RWPE2 (cell line): ENCODE results near the gene TNNT1.

Experiments used
- ATAC-seq: fragments of 200-7000 bp; cut with Tn5 transposase; 3 replicates; pipeline ENCODE4 v1.9.1; 2021; ENCODE audit warnings: low read depth
- DNase-seq: peaks from one replicate; pipeline ENCODE4 v3.0.0-alpha.2; 2020; ENCODE audit warnings: low spot score
- H3K27ac ChIP-seq: fragments of 450-650 bp; 2 replicates; pipeline ENCODE4 v1.5.1; 2017; ENCODE audit warnings: mild to moderate bottlenecking; ENCODE audit not compliant: poor library complexity, severe bottlenecking
- H3K27me3 ChIP-seq: fragments of 250-450 bp; sonication (Bioruptor Pico); 2 replicates; pipeline ENCODE4 v1.5.1; 2021; ENCODE audit warnings: mild to moderate bottlenecking, moderate library complexity; ENCODE audit not compliant: insufficient read depth, poor library complexity, severe bottlenecking
- H3K36me3 ChIP-seq: fragments of 250-450 bp; sonication (Bioruptor Pico); 2 replicates; pipeline ENCODE4 v1.5.1; 2020; ENCODE audit warnings: low read depth, mild to moderate bottlenecking, moderate library complexity
- H3K4me1 ChIP-seq: fragments of 250-450 bp; sonication (Bioruptor Pico); 2 replicates; pipeline ENCODE4 v1.5.1; 2021; ENCODE audit warnings: mild to moderate bottlenecking, moderate library complexity; ENCODE audit not compliant: insufficient read depth, poor library complexity, severe bottlenecking
- H3K4me3 ChIP-seq: fragments of 250-450 bp; sonication (Bioruptor Pico); 2 replicates; pipeline ENCODE4 v1.5.1; 2021; ENCODE audit warnings: mild to moderate bottlenecking, moderate library complexity; ENCODE audit not compliant: severe bottlenecking
- H3K9me3 ChIP-seq: fragments of 250-450 bp; sonication (Bioruptor Pico); 2 replicates; pipeline ENCODE4 v1.5.1; 2021; ENCODE audit warnings: mild to moderate bottlenecking, moderate library complexity; ENCODE audit not compliant: severe bottlenecking
- TF ChIP-seq, protein P1 (sequence below): fragments of 450-650 bp; IDR thresholded peaks from one replicate; pipeline ENCODE4 v1.5.1; 2017; ENCODE audit warnings: mild to moderate bottlenecking, moderate library complexity; ENCODE audit not compliant: poor library complexity, severe bottlenecking

TNNT1 gene

DNA sequence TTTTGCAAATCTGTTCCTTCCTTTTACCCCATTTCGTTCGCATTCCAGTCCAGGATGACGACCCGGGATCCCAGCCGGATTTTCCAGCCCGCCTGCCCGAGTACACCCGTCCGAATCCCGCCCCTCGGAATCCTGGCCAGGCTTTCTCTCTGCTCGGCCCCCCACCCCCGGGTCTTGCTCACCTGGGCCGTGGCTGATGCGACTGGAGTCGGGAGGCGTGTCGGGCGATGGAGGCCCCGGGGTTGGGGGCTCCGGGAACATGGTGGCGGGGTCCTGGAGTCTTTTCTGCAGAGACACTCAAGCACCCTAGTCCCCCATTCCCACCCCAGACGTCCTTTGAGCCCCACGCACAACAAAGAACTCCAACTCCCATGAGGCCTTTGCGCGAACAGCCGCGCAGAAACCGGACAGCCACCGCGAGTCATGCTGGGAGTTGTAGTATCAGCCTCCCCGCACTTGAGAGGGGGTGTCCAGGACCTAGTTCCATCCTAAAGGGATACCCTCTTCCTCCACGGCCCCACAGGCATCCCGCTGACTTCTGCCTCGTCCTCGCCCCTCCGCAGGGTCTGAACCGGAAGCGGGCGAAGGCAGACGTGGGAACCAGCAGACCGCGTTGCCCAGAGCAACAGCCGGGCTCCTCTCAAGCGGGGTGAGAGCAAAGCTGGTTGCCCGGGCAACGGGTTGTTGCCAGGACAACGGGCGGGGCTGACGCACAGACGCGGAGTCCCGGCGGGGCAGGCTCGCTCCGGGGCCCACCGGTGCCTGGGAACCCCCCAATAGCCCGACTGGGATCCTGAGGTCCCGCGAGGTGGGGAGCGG, 30.0 kb upstream of the TNNT1 start:
- Histone ChIP-seq H3K9me3 (no peaks in the 10 kb centered on the region), H3K27ac (no peak overlapping the region), H3K4me1 (no peaks in the 10 kb centered on the region), H3K27me3 (peaks cover 3% of the 10 kb centered on the region), H3K36me3 (no peaks in the 10 kb centered on the region), H3K4me3 (no peak overlapping the region)
- TF ChIP-seq, protein P1, sequence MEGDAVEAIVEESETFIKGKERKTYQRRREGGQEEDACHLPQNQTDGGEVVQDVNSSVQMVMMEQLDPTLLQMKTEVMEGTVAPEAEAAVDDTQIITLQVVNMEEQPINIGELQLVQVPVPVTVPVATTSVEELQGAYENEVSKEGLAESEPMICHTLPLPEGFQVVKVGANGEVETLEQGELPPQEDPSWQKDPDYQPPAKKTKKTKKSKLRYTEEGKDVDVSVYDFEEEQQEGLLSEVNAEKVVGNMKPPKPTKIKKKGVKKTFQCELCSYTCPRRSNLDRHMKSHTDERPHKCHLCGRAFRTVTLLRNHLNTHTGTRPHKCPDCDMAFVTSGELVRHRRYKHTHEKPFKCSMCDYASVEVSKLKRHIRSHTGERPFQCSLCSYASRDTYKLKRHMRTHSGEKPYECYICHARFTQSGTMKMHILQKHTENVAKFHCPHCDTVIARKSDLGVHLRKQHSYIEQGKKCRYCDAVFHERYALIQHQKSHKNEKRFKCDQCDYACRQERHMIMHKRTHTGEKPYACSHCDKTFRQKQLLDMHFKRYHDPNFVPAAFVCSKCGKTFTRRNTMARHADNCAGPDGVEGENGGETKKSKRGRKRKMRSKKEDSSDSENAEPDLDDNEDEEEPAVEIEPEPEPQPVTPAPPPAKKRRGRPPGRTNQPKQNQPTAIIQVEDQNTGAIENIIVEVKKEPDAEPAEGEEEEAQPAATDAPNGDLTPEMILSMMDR = no peak
- DNase-seq = peak; percentile 89
- ATAC-seq = peak; percentile 68

DNA sequence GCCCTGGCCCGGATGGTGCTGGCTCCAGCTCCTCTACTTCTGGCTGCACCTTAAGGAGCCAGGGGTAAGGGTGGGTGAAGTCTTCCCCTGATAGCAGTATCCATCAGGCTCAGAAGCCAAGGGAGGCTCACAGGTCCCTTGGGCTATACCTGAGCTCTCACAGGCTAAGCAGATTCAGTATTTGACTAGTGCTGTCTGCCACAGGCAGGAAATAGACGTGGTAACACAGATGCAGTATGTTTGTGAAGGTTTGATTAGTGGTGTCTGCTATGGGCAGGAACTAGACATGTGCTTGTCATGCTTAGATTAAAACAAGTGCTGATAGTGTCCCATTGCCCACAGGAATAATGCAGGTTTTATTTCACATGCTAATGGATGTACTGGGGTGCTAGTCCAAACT, 27.1 kb upstream of the TNNT1 start:
- Histone ChIP-seq H3K36me3 (no peaks in the 10 kb centered on the region), H3K9me3 (no peaks in the 10 kb centered on the region), H3K27ac (no peak overlapping the region), H3K4me1 (peaks cover 2% of the 10 kb centered on the region), H3K27me3 (peaks cover 3% of the 10 kb centered on the region), H3K4me3 (no peak overlapping the region)
- DNase-seq (no peak), ATAC-seq (no peak)
- TF ChIP-seq, protein P1 = no peak

GRCh38 chr19:55175117-55175867, 26.3 kb upstream of the TNNT1 start:
- no peak overlapping the region for H3K4me3 ChIP-seq
- H3K9me3 ChIP-seq = no peaks in the 10 kb centered on the region
- H3K27me3 ChIP-seq = peaks cover 3% of the 10 kb centered on the region
- TF ChIP-seq, protein P1 = no peak
- no peak overlapping the region for H3K27ac ChIP-seq
- H3K4me1 ChIP-seq = peaks cover 2% of the 10 kb centered on the region
- DNase-seq = no peak
- ATAC-seq = no peak
- H3K36me3 ChIP-seq = no peaks in the 10 kb centered on the region

DNA sequence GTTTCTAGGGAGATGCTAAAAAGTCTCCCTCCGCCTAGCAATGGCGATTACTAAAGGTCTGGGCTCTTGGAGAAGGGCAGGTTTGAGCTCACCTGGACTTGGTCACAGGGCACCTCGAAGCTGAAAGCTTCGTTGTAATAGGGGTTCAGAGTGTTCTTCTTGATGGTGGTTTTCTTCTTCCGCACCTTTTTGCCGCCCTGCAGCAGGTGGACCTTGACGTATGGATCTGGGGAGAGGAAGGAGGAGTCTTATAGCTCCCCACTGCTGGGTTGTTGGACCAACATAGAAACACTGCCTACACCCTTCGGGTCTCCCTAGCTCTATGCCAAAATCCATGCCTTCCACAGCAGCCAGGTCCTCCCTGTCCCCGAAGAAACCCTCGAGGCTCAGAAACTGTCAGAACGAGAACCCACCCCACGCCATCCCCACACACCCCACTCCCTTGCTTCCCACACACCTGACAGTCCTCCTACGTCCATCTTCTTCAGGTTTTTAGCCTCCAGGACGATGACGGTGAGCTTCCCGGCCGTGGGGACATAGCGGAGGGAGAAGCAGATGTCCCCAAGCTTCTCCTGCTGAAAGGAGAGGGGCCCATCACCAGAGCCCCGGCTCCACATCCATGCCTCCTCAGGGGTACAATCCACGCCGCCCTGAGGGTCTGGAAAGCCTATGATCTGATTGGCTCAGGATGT, 25.6 kb upstream of the TNNT1 start:
- Histone ChIP-seq H3K27ac (no peak overlapping the region), H3K4me3 (no peak overlapping the region)

More for the DNA sequence above, 25.6 kb upstream of the TNNT1 start:
- ATAC-seq (no peak), DNase-seq (no peak)
- Histone ChIP-seq H3K36me3 (no peaks in the 10 kb centered on the region), H3K9me3 (no peaks in the 10 kb centered on the region), H3K27me3 (peaks cover 1% of the 10 kb centered on the region), H3K4me1 (peaks cover 2% of the 10 kb centered on the region)
- TF ChIP-seq, protein P1 = no peak
